NCI-H1417 treated with DMSO at 0.1 percent for 48 hours (cell line): ENCODE results near the gene SESN3.
"Not testable (repeated sequence)": the region's sequence is repeated elsewhere in the genome, so short reads cannot be mapped to it uniquely, and the experiment has no call there.

Experiments
- DNase-seq: peaks from one replicate; lab custom pipeline; 2025; lab: John Stamatoyannopoulos, UW

SESN3 gene

GRCh38 chr11:95218149-95218548, 12.9 kb downstream of the SESN3 start:
- no peak for DNase-seq

- no peak for DNase-seq
These were observed 18.4 kb downstream of the SESN3 start for GRCh38 chr11:95212609-95213008.

GRCh38 chr11:95209535-95209934, 21.5 kb downstream of the SESN3 start:
- not testable (repeated sequence) for DNase-seq

GRCh38 chr11:95200781-95201457, 30.1 kb downstream of the SESN3 start:
- no peak for DNase-seq

- no peak for DNase-seq
These were observed 35.2 kb downstream of the SESN3 start for GRCh38 chr11:95195831-95196230.

GRCh38 chr11:95193541-95193940, 37.5 kb downstream of the SESN3 start:
- no peak for DNase-seq

GRCh38 chr11:95192717-95193116, 38.3 kb downstream of the SESN3 start:
- DNase-seq, result no peak

GRCh38 chr11:95187723-95188122, 43.3 kb downstream of the SESN3 start:
- no peak for DNase-seq

- DNase-seq, result no peak
These were observed 48.6 kb downstream of the SESN3 start for GRCh38 chr11:95182397-95182796.

- DNase-seq, result no peak
These were observed 55.1 kb downstream of the SESN3 start for GRCh38 chr11:95175818-95176380.

- DNase-seq, result no peak
These were observed 60.7 kb downstream of the SESN3 start for GRCh38 chr11:95170294-95170693.

- no peak for DNase-seq
These were observed 64.2 kb downstream of the SESN3 start for GRCh38 chr11:95166781-95167180.

GRCh38 chr11:95165638-95166037, 65.4 kb downstream of the SESN3 start:
- DNase-seq, result no peak

GRCh38 chr11:95163106-95163505, 67.9 kb downstream of the SESN3 start:
- no peak for DNase-seq

GRCh38 chr11:95161248-95161647, 69.8 kb downstream of the SESN3 start:
- DNase-seq, result no peak

GRCh38 chr11:95157824-95158223, 73.2 kb downstream of the SESN3 start:
- DNase-seq, result no peak

GRCh38 chr11:95156916-95157541, 74.0 kb downstream of the SESN3 start:
- no peak for DNase-seq

GRCh38 chr11:95156133-95156721, 74.8 kb downstream of the SESN3 start:
- no peak for DNase-seq

GRCh38 chr11:95155385-95155784, 75.6 kb downstream of the SESN3 start:
- DNase-seq, result no peak

GRCh38 chr11:95154514-95154913, 76.5 kb downstream of the SESN3 start:
- peak; percentile 42 for DNase-seq

- no peak for DNase-seq
These were observed 77.2 kb downstream of the SESN3 start for GRCh38 chr11:95153857-95154246.

GRCh38 chr11:95152876-95153856, 77.8 kb downstream of the SESN3 start:
- DNase-seq, result no peak
